Suppressor macrophage treated with lipopolysaccharide for 4 hours (primary cell): ENCODE measurements around the gene AKR1C3.
"Not testable (repeated sequence)": the region's sequence is repeated elsewhere in the genome, so short reads cannot be mapped to it uniquely, and the experiment has no call there.

Source experiments
- DNase-seq: peaks from one replicate; pipeline ENCODE4 v3.0.0-alpha.2; 2020

AKR1C3 gene

GRCh38 chr10:5089865-5090264 lies 4.3 kb upstream of the AKR1C3 start:
- peak; percentile 58 for DNase-seq

- DNase-seq, result no peak
Observed at GRCh38 chr10:5090551-5090950, 3.7 kb upstream of the AKR1C3 start.

- DNase-seq, result no peak
Observed at GRCh38 chr10:5091196-5091595, 3.0 kb upstream of the AKR1C3 start.

- DNase-seq, result no peak
Observed at GRCh38 chr10:5092375-5092774, 1.8 kb upstream of the AKR1C3 start.

GRCh38 chr10:5092848-5093790 lies 1.1 kb upstream of the AKR1C3 start:
- no peak for DNase-seq

- DNase-seq, result no peak
Observed at GRCh38 chr10:5095687-5096086, 1.5 kb downstream of the AKR1C3 start.

GRCh38 chr10:5096108-5096507 lies 1.9 kb downstream of the AKR1C3 start:
- DNase-seq, result no peak

- DNase-seq, result not testable (repeated sequence)
Observed at GRCh38 chr10:5102479-5102878, 8.3 kb downstream of the AKR1C3 start.

GRCh38 chr10:5103481-5103880 lies 9.3 kb downstream of the AKR1C3 start:
- DNase-seq, result no peak

- no peak for DNase-seq
Observed at GRCh38 chr10:5105626-5106025, 11.4 kb downstream of the AKR1C3 start.

- no peak for DNase-seq
Observed at GRCh38 chr10:5106553-5106952, 12.3 kb downstream of the AKR1C3 start.

- no peak for DNase-seq
Observed at GRCh38 chr10:5107860-5108526, 13.8 kb downstream of the AKR1C3 start.

- DNase-seq, result no peak
Observed at GRCh38 chr10:5108658-5109416, 14.6 kb downstream of the AKR1C3 start.

GRCh38 chr10:5109861-5110260 lies 15.6 kb downstream of the AKR1C3 start:
- not testable (repeated sequence) for DNase-seq

- no peak for DNase-seq
Observed at GRCh38 chr10:5116621-5117020, 22.4 kb downstream of the AKR1C3 start.

- no peak for DNase-seq
Observed at GRCh38 chr10:5117026-5117425, 22.8 kb downstream of the AKR1C3 start.

GRCh38 chr10:5119997-5120396 lies 25.8 kb downstream of the AKR1C3 start:
- DNase-seq, result not testable (repeated sequence)

GRCh38 chr10:5123886-5124285 lies 29.7 kb downstream of the AKR1C3 start:
- DNase-seq, result no peak

- DNase-seq, result no peak
Observed at GRCh38 chr10:5125315-5126044, 31.3 kb downstream of the AKR1C3 start.

GRCh38 chr10:5135581-5135980 lies 41.4 kb downstream of the AKR1C3 start:
- DNase-seq, result no peak

- no peak for DNase-seq
Observed at GRCh38 chr10:5136468-5137087, 42.4 kb downstream of the AKR1C3 start.

- not testable (repeated sequence) for DNase-seq
Observed at GRCh38 chr10:5137699-5138098, 43.5 kb downstream of the AKR1C3 start.
